Cardiac septum (tissue), 1 donor: ENCODE measurements around the gene PURB. TPM values are rescaled to one million over a fixed set of nuclear protein-coding genes. Genes with fewer than 3 reads are reported as not detected.
"Not testable (repeated sequence)": the region's sequence is repeated elsewhere in the genome, so short reads cannot be mapped to it uniquely, and the experiment has no call there.

Source experiments
- DNase-seq: peaks from one replicate; pipeline ENCODE4 v3.0.0-alpha.2; 2020; ENCODE audit warnings: low spot score
- intact Hi-C: fragments of 100-400 bp; cut with DNase I; formaldehyde crosslinking; loops from one replicate; pipeline ENCODE4 v1.14.0; 2022
- long read RNA-seq: library from polyadenylated mRNA; unstranded; transcript quantifications from one replicate; pipeline ENCODE4 v2.0.0, GENCODE V29; 2021
- total RNA-seq: library from RNA; stranded (reverse); fragmentation: NEBNext Ultra II Directional; extraction: Animal tissue kit (Norgen Biotek cat#: 25700); gene quantifications from one replicate; pipeline ENCODE4 v1.2.1, GENCODE V29; 2021
- donor health status: DM: no; HTN: no; CAD: no.

The PURB gene
- 19.1 TPM for total RNA-seq
- long read RNA-seq, full-length matches to known transcripts, result 61 of 61 reads
- long read RNA-seq, partial matches to known transcripts, result 0 of 61 reads
- long read RNA-seq, other reads (novel, unspliced or antisense), result 0 of 61 reads

- DNase-seq, result peak; percentile 96
- intact Hi-C loops, result loop anchor here (2.0 to 5.0 kb wide), 2 partner anchors 35 to 112 kb away; no protein-coding TSS in a partner anchor
Observed at GRCh38 chr7:44885394-44886317, at the start of gene PURB. PURB (minus strand) TSS chr7:44885530; CDS start chr7:44885348, 182 bp downstream.

GRCh38 chr7:44935016-44935415 lies 49.7 kb upstream of the PURB start:
- intact Hi-C loops, result no loop called here
- DNase-seq, result no peak

GRCh38 chr7:44934510-44934909 lies 49.2 kb upstream of the PURB start:
- DNase-seq, intact Hi-C loops: not testable (repeated sequence)

GRCh38 chr7:44930921-44931320 lies 45.6 kb upstream of the PURB start:
- intact Hi-C loops, result no loop called here
- DNase-seq, result no peak

- DNase-seq, result no peak
- intact Hi-C loops, result loop anchor here (5.0 kb wide), 1 partner anchor 335 kb away; no protein-coding TSS in a partner anchor
Observed at GRCh38 chr7:44922351-44922694, 37.0 kb upstream of the PURB start.

- peak; percentile 96 for DNase-seq
- intact Hi-C loops, result loop anchor here (2.0 to 5.0 kb wide), 2 partner anchors 65 to 334 kb away; no protein-coding TSS in a partner anchor
Observed at GRCh38 chr7:44921607-44922350, 36.4 kb upstream of the PURB start.

- intact Hi-C loops, result loop anchor here (2.0 to 5.0 kb wide), 2 partner anchors 63 to 333 kb away; no protein-coding TSS in a partner anchor
- DNase-seq, result no peak
Observed at GRCh38 chr7:44920119-44920518, 34.8 kb upstream of the PURB start.

- intact Hi-C loops, result no loop called here
- no peak for DNase-seq
Observed at GRCh38 chr7:44918029-44918428, 32.7 kb upstream of the PURB start.

GRCh38 chr7:44917465-44917864 lies 32.1 kb upstream of the PURB start:
- intact Hi-C loops, result no loop called here
- DNase-seq, result no peak

- intact Hi-C loops, result no loop called here
- no peak for DNase-seq
Observed at GRCh38 chr7:44914992-44915607, 29.8 kb upstream of the PURB start.

GRCh38 chr7:44912775-44913347 lies 27.5 kb upstream of the PURB start:
- no peak for DNase-seq
- intact Hi-C loops, result no loop called here

- DNase-seq, result no peak
- intact Hi-C loops, result no loop called here
Observed at GRCh38 chr7:44911911-44912310, 26.6 kb upstream of the PURB start.

GRCh38 chr7:44909596-44910389 lies 24.5 kb upstream of the PURB start:
- intact Hi-C loops, result no loop called here
- no peak for DNase-seq

- intact Hi-C loops, result no loop called here
Observed at GRCh38 chr7:44906965-44907364, 21.6 kb upstream of the PURB start.

GRCh38 chr7:44905002-44905635 lies 19.8 kb upstream of the PURB start:
- no peak for DNase-seq
- intact Hi-C loops, result no loop called here

More at GRCh38 chr7:44906965-44907364, 21.6 kb upstream of the PURB start:
- DNase-seq, result no peak

GRCh38 chr7:44899443-44899842 lies 14.1 kb upstream of the PURB start:
- intact Hi-C loops, result no loop called here
- no peak for DNase-seq

GRCh38 chr7:44898039-44898438 lies 12.7 kb upstream of the PURB start:
- no peak for DNase-seq
- intact Hi-C loops, result no loop called here

GRCh38 chr7:44897309-44897708 lies 12.0 kb upstream of the PURB start:
- intact Hi-C loops, result no loop called here
- no peak for DNase-seq
